Stimulated activated naive CD8-positive, alpha-beta T cell treated with anti-CD3 and anti-CD28 coated beads, Interleukin-15, amount 100 ng/mL, for 72 hours (primary cell): ENCODE data around the gene EIF2B2.
A peak's percentile ranks its signal among the peaks of the same experiment; 100 is the strongest.

ENCODE experiments used
- ATAC-seq: fragments of 150-1000 bp; cut with Tn5 transposase; 2 replicates; pipeline ENCODE4 v1.10.0; 2021; ENCODE audit warnings: mild to moderate bottlenecking, moderate library complexity
- DNase-seq, 2 donors: peaks; one replicate each; pipeline ENCODE4 v3.0.0; 2021 to 2022
- H3K27ac Mint-ChIP-seq, 2 donors: one replicate each; pipeline ENCODE4 v1.8.0; 2022; ENCODE audit warnings: mild to moderate bottlenecking in 2 of 2, mixed read lengths in 2 of 2, moderate library complexity in 2 of 2
- H3K27me3 Mint-ChIP-seq: one replicate; pipeline ENCODE4 v1.8.0; 2022; ENCODE audit warnings: mixed read lengths
- H3K4me1 Mint-ChIP-seq: one replicate; pipeline ENCODE4 v1.8.0; 2022; ENCODE audit warnings: mild to moderate bottlenecking, mixed read lengths
- H3K4me3 Mint-ChIP-seq, 2 donors: one replicate each; pipeline ENCODE4 v1.8.0; 2022; ENCODE audit warnings: mild to moderate bottlenecking in 2 of 2, mixed read lengths in 2 of 2, moderate library complexity in 1 of 2
- H3K9me3 Mint-ChIP-seq, 2 donors: one replicate each; pipeline ENCODE4 v1.8.0; 2022; ENCODE audit warnings: mixed read lengths in 2 of 2

Gene EIF2B2

GRCh38 chr14:75040959-75041358 lies 38.2 kb downstream of the EIF2B2 start:
- Mint-ChIP-seq H3K27ac (peak overlapping the region in 1 of 2 donors; percentile 65), H3K4me1 (peaks cover 20% of the 10 kb centered on the region), H3K4me3 (no peak overlapping the region), H3K9me3 (no peaks in the 10 kb centered on the region), H3K27me3 (no peaks in the 10 kb centered on the region)
- ATAC-seq (no peak), DNase-seq (no peak)

GRCh38 chr14:75041613-75042012 lies 38.9 kb downstream of the EIF2B2 start:
- DNase-seq (no peak), ATAC-seq (no peak)
- H3K9me3 Mint-ChIP-seq: no peaks in the 10 kb centered on the region
- H3K4me1 Mint-ChIP-seq: peaks cover 26% of the 10 kb centered on the region
- no peak overlapping the region for H3K27ac Mint-ChIP-seq
- H3K4me3 Mint-ChIP-seq: no peak overlapping the region
- no peaks in the 10 kb centered on the region for H3K27me3 Mint-ChIP-seq

- Mint-ChIP-seq H3K27ac (no peak overlapping the region), H3K4me1 (peaks cover 30% of the 10 kb centered on the region), H3K27me3 (no peaks in the 10 kb centered on the region), H3K4me3 (no peak overlapping the region), H3K9me3 (no peaks in the 10 kb centered on the region)
- ATAC-seq (no peak), DNase-seq (no peak)
Observed at GRCh38 chr14:75042035-75042434, 39.3 kb downstream of the EIF2B2 start.

GRCh38 chr14:75044322-75044721 lies 41.6 kb downstream of the EIF2B2 start:
- H3K27me3 Mint-ChIP-seq: no peaks in the 10 kb centered on the region
- no peak for ATAC-seq

GRCh38 chr14:75044752-75045151 lies 42.0 kb downstream of the EIF2B2 start:
- DNase-seq (no peak), ATAC-seq (no peak)
- peaks cover 55% of the 10 kb centered on the region for H3K4me1 Mint-ChIP-seq
- H3K27ac Mint-ChIP-seq: peak overlapping the region in 1 of 2 donors; percentile 70
- no peaks in the 10 kb centered on the region for H3K9me3 Mint-ChIP-seq
- H3K4me3 Mint-ChIP-seq: peak overlapping the region; percentile 26 to 33
- no peaks in the 10 kb centered on the region for H3K27me3 Mint-ChIP-seq

More at GRCh38 chr14:75044322-75044721, 41.6 kb downstream of the EIF2B2 start:
- Mint-ChIP-seq H3K4me1 (peaks cover 51% of the 10 kb centered on the region), H3K9me3 (no peaks in the 10 kb centered on the region), H3K27ac (no peak overlapping the region), H3K4me3 (no peak overlapping the region)
- no peak for DNase-seq

GRCh38 chr14:75046275-75046674 lies 43.6 kb downstream of the EIF2B2 start:
- Mint-ChIP-seq H3K9me3 (no peaks in the 10 kb centered on the region), H3K4me3 (no peak overlapping the region), H3K27ac (no peak overlapping the region), H3K4me1 (peaks cover 67% of the 10 kb centered on the region), H3K27me3 (no peaks in the 10 kb centered on the region)
- ATAC-seq (no peak), DNase-seq (no peak)

GRCh38 chr14:75046899-75047298 lies 44.2 kb downstream of the EIF2B2 start:
- peak; percentile 74 for ATAC-seq
- Mint-ChIP-seq H3K9me3 (no peaks in the 10 kb centered on the region), H3K4me3 (peak overlapping the region in 1 of 2 donors; percentile 13), H3K27me3 (no peaks in the 10 kb centered on the region), H3K4me1 (peaks cover 73% of the 10 kb centered on the region), H3K27ac (no peak overlapping the region)
- no peak for DNase-seq

GRCh38 chr14:75047506-75047905 lies 44.8 kb downstream of the EIF2B2 start:
- peaks cover 78% of the 10 kb centered on the region for H3K4me1 Mint-ChIP-seq
- no peaks in the 10 kb centered on the region for H3K9me3 Mint-ChIP-seq
- H3K27ac Mint-ChIP-seq: no peak overlapping the region

GRCh38 chr14:75048101-75048500 lies 45.4 kb downstream of the EIF2B2 start:
- Mint-ChIP-seq H3K4me1 (peaks cover 84% of the 10 kb centered on the region), H3K27me3 (no peaks in the 10 kb centered on the region), H3K4me3 (no peak overlapping the region), H3K27ac (no peak overlapping the region), H3K9me3 (no peaks in the 10 kb centered on the region)
- no peak for DNase-seq
- ATAC-seq: no peak

More at GRCh38 chr14:75047506-75047905, 44.8 kb downstream of the EIF2B2 start:
- Mint-ChIP-seq H3K4me3 (peak overlapping the region in 1 of 2 donors; percentile 13), H3K27me3 (no peaks in the 10 kb centered on the region)
- ATAC-seq: no peak
- DNase-seq: no peak

- H3K27ac Mint-ChIP-seq: no peak overlapping the region
- no peak for DNase-seq
- ATAC-seq: no peak
- H3K27me3 Mint-ChIP-seq: no peaks in the 10 kb centered on the region
- no peak overlapping the region for H3K4me3 Mint-ChIP-seq
- H3K9me3 Mint-ChIP-seq: no peaks in the 10 kb centered on the region
- H3K4me1 Mint-ChIP-seq: peaks cover 93% of the 10 kb centered on the region
Observed at GRCh38 chr14:75049136-75049535, 46.4 kb downstream of the EIF2B2 start.

GRCh38 chr14:75049731-75050201 lies 47.0 kb downstream of the EIF2B2 start:
- peak overlapping the region; percentile 54 to 87 for H3K27ac Mint-ChIP-seq

GRCh38 chr14:75050852-75051555 lies 48.3 kb downstream of the EIF2B2 start, which contains the start of gene MLH3:
Gene MLH3, minus strand, starts transcription at chr14:75051467. Its CDS starts 1,812 bp downstream, at chr14:75049655.
- DNase-seq: peak; percentile 73 to 80
- Mint-ChIP-seq H3K9me3 (no peaks in the 10 kb centered on the region), H3K27me3 (no peaks in the 10 kb centered on the region), H3K27ac (peak within 1 kb of the TSS; percentile 97 to 99), H3K4me1 (peaks cover 86% of the 10 kb centered on the region), H3K4me3 (peak within 1 kb of the TSS; percentile 89 to 92)
- peak; percentile 88 for ATAC-seq

More at GRCh38 chr14:75049731-75050201, 47.0 kb downstream of the EIF2B2 start:
- DNase-seq (no peak), ATAC-seq (no peak)
- Mint-ChIP-seq H3K4me1 (peaks cover 91% of the 10 kb centered on the region), H3K9me3 (no peaks in the 10 kb centered on the region), H3K27me3 (no peaks in the 10 kb centered on the region), H3K4me3 (peak overlapping the region; percentile 89 to 92)

- Mint-ChIP-seq H3K4me1 (peaks cover 82% of the 10 kb centered on the region), H3K9me3 (no peaks in the 10 kb centered on the region), H3K4me3 (peak overlapping the region; percentile 89 to 92)
Observed at GRCh38 chr14:75051556-75051899, 48.8 kb downstream of the EIF2B2 start.

GRCh38 chr14:75053396-75054291 lies 50.9 kb downstream of the EIF2B2 start:
- Mint-ChIP-seq H3K27ac (no peak overlapping the region), H3K9me3 (no peaks in the 10 kb centered on the region), H3K27me3 (no peaks in the 10 kb centered on the region), H3K4me1 (peaks cover 65% of the 10 kb centered on the region), H3K4me3 (no peak overlapping the region)
- ATAC-seq: no peak
- no peak for DNase-seq

More at GRCh38 chr14:75051556-75051899, 48.8 kb downstream of the EIF2B2 start:
- DNase-seq (no peak), ATAC-seq (no peak)
- Mint-ChIP-seq H3K27ac (peak overlapping the region; percentile 97 to 99), H3K27me3 (no peaks in the 10 kb centered on the region)

- peaks cover 62% of the 10 kb centered on the region for H3K4me1 Mint-ChIP-seq
- no peaks in the 10 kb centered on the region for H3K27me3 Mint-ChIP-seq
- DNase-seq (no peak), ATAC-seq (no peak)
- no peak overlapping the region for H3K27ac Mint-ChIP-seq
- H3K4me3 Mint-ChIP-seq: no peak overlapping the region
- no peaks in the 10 kb centered on the region for H3K9me3 Mint-ChIP-seq
Observed at GRCh38 chr14:75054421-75054820, 51.7 kb downstream of the EIF2B2 start.

- Mint-ChIP-seq H3K9me3 (no peaks in the 10 kb centered on the region), H3K4me1 (peaks cover 42% of the 10 kb centered on the region), H3K4me3 (no peak overlapping the region), H3K27ac (no peak overlapping the region), H3K27me3 (no peaks in the 10 kb centered on the region)
- ATAC-seq (no peak), DNase-seq (no peak)
Observed at GRCh38 chr14:75059642-75060041, 56.9 kb downstream of the EIF2B2 start.
